ENCODE data around the gene TBX3. TPM values are rescaled to one million over a fixed set of nuclear protein-coding genes. Genes with fewer than 3 reads are reported as not detected.

Gene TBX3
- total RNA-seq, 1 experiment from 2014 or later, result 51.4 TPM

DNA sequence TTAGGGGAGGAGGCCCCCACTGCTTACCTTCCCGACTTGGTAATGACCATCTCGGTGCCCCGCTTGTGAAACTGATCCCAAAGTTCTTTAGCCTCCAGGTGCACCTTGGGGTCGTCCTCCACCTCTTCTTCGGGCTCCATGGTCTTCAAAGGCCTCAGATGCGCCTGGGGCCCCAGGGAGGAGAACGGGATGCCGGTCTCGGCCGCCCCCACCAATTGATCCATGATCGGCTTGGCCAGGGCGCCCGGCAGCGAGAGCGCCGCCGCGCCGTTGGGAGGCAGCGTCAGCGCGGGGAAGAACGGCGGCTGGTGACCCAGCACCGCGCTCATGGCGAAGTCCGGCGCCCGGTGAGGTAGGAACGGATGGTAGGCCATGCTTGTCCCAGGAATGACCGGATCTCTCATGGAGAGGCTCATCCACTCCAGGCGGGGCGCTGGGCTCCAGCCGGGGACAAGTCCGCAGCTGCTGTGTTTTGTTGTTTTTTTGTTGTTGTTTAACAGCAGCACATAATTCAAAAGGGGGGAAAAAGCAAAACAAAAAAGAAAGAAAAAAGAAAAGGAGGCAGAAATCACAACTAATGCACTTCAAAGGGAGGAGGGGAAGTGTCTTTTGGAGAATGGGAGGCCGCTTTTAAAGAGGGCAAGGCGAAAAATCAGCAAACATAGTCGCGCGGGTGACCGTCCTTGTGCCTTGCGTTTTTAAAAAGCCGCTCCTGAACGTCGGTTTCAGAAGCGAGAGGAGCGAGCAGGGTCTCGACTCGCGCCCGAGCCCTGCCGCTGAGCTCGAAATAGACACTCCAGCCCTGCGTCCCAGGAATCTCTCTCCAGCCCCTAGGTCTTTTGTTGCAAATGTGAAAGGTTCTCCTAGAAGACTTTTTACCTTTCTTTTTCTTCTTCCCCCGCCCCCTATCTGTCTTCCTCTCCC lies 928 bp downstream of the TBX3 start:
- no peak for DNase-seq (ENCODE audit: low read depth)

DNA sequence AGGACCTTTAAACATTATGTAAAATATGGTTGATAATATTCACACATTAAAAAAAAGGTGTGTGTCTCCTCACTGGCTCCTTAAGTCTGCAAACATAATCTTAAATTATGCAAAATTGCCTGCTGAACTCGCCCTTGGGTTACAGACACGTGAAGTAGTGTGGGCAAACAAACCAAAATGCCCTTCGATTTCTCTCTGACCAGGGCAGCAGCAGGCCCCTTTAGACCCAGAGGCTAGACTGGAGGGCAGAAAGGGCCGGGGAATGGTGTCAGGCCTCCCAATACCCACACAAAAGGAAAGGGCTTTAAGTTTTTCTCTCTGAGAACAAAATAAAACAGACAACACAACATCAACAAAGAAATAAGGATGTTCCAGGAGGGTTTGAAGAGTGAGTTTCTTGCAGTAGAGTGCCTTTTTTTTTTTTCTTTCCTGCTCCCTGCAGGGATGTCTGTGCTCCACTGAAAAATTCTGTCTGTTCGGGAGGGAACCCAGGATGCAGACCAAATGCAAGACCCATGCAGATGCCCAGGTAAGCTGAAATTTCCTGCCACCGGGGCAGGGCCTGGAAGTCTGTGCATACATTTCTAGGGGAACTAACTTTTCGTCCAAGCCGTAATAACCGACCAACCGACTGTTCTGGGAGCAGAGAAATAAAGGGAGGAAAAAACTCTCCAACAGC lies 1.7 kb downstream of the TBX3 start:
- DNase-seq (ENCODE audit: low read depth), result no peak

- peak; percentile 69 for DNase-seq (ENCODE audit: low read depth)
Observed at GRCh38 chr12:114681116-114681871, 2.7 kb downstream of the TBX3 start.

GRCh38 chr12:114680604-114681069 lies 3.3 kb downstream of the TBX3 start:
- no peak for DNase-seq (ENCODE audit: low read depth)

- no peak for DNase-seq (ENCODE audit: low read depth)
Observed at GRCh38 chr12:114679942-114680341, 4.0 kb downstream of the TBX3 start.

DNA sequence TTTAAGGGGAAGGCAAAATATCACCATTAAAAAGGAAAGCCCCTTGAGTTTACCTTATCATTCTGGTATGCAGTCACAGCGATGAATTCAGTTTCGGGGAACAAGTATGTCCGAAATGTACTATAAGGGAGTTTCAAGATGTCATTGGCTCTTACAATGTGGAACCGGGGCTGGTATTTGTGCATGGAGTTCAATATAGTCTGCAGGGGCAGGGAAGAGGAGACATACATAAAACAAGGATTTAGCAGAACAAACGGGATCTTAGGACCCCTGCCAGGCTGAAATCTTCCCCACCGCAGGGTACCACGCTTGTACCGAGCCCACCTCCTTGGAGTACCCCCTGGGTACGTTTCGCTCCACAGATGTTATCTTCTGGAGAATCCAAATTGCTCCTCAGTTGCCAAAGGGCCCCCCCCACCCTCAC lies 4.5 kb downstream of the TBX3 start:
- no peak for DNase-seq (ENCODE audit: low read depth)

GRCh38 chr12:114678718-114679117 lies 5.3 kb downstream of the TBX3 start:
- no peak for DNase-seq (ENCODE audit: low read depth)

DNA sequence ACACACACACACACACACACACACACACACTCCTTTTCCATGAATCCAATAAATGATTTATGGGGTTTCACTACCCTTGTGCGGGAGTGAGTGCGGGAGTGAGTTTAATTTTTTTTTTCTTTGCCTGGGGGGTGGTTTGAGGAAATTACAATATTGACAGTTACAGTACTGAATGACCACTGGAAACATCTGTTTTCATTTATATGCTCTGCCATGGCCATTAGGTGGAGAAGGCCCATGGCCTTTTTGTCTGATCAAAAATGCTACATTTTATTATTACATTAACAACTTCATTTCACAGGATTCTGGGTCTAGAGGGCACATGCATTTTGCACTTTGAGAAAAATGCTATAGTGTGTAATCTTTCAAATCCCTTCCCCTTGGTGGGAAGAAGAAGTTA lies 5.9 kb downstream of the TBX3 start:
- DNase-seq (ENCODE audit: low read depth), result peak; percentile 59

GRCh38 chr12:114676142-114676741 lies 7.7 kb downstream of the TBX3 start:
- DNase-seq (ENCODE audit: low read depth), result no peak

DNA sequence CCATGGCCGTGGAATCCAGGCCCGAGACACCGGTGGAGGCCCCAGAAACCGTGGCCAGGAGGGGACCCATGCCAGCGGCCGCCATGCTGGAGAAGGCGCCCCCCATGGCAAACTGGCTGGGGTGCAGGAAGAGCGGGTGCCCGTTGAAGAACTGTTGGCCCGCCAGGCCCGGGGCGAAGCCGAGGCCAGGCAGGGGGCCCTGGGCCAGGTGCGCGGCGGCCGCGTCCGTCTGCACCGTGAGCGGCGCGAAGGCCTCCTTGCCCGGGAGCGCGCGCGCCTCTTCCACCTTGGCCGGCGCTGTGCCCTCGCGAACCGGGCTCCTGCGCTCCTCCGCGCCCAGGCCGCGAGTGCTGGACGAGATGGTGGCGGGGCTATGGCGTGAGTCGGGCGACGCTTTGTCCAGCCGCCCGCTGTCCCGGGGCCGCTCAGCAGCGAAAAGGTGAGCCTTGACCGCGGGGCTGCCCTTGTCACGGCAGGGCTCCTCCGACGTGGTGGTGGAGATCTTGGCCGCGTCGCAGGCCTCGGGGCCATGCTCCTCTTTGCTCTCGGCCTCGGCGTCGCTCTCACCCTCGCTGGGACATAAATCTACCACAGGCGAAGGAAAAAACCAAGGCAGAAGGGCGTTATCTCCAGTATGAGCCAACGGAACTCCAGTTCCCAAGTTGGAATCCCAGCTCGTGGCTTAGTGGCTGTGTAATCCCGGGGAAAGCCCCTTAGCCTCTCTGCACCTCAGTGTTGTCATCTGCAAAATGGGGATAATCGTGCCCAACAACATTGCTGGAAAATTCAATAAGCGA lies 9.5 kb downstream of the TBX3 start:
- no peak for DNase-seq (ENCODE audit: low read depth)

DNA sequence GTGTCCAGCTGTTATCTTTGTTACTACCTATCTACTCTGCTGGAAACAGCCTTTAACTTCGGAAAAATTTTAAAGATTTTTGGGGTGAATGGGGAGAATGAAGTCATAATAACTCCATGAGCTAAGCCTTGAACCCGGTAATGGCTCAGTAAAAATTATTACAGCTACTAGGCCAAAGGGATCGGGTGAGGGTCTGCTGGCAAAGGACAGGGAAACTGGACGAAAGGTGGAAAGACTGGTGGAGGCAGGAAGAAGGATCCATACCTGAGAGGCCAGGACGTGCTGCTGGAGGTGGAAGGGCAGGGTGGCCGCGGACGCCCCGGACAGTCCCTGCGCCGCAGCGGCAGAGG lies 10.1 kb downstream of the TBX3 start:
- DNase-seq (ENCODE audit: low read depth), result no peak

DNA sequence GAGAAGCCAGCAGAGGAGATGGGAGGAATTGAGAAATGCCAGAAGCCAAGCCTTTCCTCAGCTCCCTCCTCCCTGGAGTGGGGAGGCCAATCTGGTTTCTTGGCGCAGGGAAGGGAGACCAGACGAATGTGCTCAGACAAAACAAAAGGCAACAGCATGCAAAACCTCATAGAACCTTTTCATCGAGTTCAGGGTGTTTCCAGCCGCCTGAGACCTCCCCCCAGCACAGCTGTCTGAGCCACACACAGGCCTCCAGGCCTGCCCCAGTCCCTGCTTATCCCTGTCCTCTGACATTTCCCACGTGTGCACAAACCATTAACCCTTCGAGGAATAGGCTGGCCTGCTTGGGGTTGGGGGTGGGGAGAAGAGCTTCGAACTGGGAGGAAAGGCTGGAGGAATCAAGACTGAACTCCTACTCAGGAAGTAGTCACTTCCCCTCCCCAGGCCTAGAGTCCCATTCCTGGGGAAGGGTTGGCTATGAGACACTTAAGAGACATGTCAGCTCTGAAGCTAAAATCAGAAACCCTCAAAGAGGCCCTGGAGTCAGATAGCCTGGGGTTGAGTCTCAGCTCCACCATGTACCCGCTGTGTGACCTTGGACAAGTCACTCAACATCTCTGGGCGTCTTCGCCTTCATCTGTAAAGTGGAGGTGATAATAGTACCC lies 10.7 kb downstream of the TBX3 start:
- DNase-seq (ENCODE audit: low read depth), result peak; percentile 84

- DNase-seq (ENCODE audit: low read depth), result no peak
Observed at GRCh38 chr12:114672817-114673168, 11.2 kb downstream of the TBX3 start.

DNA sequence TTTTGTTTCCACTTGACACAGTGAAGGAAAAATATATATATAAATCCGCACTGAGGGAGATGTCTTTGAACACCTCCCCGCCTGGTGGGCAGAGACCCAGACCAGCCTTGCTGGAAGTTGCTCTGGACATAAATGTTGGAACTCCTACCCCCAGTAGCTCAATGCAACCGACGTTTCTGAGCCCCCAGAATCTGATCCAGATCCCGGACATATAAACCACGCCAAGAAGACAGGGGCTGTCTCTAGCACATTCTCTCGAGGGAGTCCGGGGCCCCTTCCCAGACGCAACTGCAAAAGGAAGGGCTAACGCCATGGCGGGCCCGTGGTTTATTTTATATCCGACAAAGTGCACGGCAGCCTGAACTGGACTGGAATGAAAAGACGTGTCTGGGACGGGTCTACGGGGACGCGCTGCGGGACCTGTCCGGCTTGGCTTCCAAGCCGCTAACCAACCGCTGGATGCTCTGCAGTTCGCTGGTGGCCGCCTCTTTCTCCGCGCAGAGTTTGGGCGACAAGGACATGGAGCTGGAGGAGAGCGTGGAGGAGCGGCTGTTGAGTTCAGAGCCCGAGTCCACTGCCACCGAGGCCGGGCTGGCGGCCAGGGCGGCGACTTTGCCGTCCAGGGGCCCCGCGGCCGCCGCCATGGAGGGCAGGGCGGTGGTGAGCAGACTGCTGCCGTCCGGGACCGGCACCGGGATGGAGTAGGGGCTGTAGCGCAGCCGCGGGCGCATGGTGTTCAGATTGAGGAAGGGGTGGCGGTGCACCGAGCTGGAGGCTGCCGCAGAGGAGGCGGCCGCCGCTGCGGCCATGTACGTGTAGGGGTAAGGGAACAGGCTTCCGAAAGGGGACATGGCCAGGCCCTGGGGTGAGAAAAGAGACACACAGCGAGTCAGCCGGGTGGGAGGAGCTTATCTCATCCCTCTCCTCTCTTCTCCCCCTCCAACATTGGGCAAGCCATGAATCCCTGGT lies 12.2 kb downstream of the TBX3 start:
- no peak for DNase-seq (ENCODE audit: low read depth)

- no peak for DNase-seq (ENCODE audit: low read depth)
Observed at GRCh38 chr12:114671066-114671442, 12.9 kb downstream of the TBX3 start.

DNA sequence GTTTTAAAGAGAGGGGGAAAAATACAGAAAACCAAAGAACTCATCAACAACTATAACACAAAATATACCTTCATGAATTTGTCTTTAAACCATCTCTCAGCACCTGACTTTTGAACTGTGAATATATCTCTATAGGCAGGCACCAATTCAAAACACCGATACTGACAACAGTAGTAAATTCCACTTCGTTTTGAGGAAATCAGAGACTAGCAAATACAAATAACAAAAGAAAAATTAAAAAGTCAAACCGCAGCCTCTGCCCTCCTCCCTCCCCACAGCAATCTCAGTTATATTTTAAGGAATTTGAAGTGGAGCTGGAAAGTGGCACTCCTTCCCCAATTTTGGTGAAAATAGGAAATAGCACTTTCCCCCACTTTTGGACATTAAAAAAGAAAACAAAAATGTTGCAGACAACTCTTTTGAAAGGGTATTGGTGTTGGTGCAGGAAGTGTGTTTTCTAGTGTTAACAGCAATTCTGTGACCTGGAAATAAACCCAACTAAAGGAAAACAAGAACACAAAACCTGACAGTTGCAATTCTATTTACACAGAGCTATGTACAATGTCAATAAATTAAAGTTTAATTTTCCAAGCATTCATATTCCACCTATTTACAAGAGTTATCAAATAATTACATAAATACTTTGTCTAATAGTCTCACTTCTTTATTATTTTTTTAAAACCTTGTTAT lies 13.5 kb downstream of the TBX3 start:
- DNase-seq (ENCODE audit: low read depth), result no peak

DNA sequence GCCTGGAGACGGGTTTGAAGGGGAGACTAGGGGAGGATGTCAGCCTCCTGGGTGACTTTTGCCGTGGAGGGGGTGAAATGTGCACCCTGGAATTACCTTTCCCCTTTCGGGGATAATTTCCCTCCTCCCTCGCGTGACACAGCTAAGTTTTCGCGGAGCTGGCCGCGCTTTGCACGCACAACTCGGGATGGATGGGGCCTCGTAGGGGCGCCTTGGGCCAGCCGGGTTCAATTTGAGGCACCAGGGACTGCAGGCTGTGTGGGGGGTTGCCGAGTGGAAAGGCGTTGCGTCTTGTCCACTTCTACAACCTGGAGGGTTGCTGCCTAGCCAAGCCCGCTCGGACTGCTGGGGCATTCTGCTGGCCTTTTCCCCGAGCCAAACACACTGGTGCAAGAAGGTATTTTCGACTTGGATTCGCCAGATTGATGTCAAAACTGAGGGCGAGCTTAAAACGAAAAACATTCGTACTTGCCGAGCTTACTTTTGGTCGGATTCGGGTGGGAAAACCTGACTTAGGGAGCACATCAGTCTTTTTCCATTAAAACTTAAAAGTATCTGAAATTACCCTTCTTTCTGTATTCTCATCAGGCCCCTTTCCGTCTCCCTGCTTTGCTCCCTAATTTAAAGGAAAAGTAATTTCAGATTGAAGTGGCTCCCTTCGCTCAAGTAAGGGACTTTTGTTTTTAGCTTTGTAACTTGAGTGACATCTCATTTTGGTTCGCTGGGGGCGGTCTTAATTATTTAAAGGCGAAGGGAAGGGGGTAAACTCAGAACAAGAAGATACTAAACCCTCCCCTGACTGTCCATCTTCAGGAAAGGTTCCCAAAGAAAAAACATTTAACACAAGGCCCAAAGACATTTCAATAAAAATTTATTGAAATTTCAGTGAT lies 14.3 kb downstream of the TBX3 start:
- peak; percentile 89 for DNase-seq (ENCODE audit: low read depth)

DNA sequence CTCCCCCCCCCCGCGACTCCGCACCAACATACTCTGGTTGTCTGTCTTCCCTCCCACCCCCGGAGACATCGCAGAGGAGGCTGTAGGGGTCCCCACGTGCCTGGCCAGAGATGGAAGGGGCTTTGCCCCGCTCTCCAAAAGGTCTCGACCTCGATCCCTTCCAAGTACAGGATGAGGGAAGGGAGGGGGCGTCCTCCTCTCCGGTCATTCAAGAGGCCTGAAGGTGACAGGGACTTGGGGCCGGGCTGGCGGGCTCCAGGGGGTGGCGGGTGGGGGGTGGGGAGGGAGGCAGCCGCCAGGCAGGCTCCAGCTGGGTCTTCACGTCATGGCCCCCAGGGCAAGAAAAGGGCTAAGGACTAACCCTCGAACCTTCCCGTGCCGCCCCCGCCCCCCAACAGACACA lies 15.1 kb downstream of the TBX3 start:
- DNase-seq (ENCODE audit: low read depth), result no peak
